GM18861 (cell line): ENCODE results near the gene RBMS1.
"Not testable (repeated sequence)": the region's sequence is repeated elsewhere in the genome, so short reads cannot be mapped to it uniquely, and the experiment has no call there.

Experiments used
- ATAC-seq: cut with Tn5 transposase; IDR thresholded peaks from one replicate; pipeline ENCODE4 v1.9.1; 2021; ENCODE audit not compliant: unreplicated experiment

The RBMS1 gene

GRCh38 chr2:160472839-160473251, 20.8 kb downstream of the RBMS1 start:
- no peak for ATAC-seq

GRCh38 chr2:160471950-160472349, 21.7 kb downstream of the RBMS1 start:
- no peak for ATAC-seq

GRCh38 chr2:160469621-160470204, 23.9 kb downstream of the RBMS1 start:
- ATAC-seq = no peak

- ATAC-seq = no peak
Measured at GRCh38 chr2:160469164-160469563, 24.4 kb downstream of the RBMS1 start.

- ATAC-seq = no peak
Measured at GRCh38 chr2:160467086-160467485, 26.5 kb downstream of the RBMS1 start.

- no peak for ATAC-seq
Measured at GRCh38 chr2:160465406-160465805, 28.2 kb downstream of the RBMS1 start.

GRCh38 chr2:160465002-160465401, 28.6 kb downstream of the RBMS1 start:
- ATAC-seq = no peak

- no peak for ATAC-seq
Measured at GRCh38 chr2:160464017-160464416, 29.6 kb downstream of the RBMS1 start.

GRCh38 chr2:160463245-160463644, 30.4 kb downstream of the RBMS1 start:
- no peak for ATAC-seq

GRCh38 chr2:160460333-160460731, 33.3 kb downstream of the RBMS1 start:
- ATAC-seq = no peak

- no peak for ATAC-seq
Measured at GRCh38 chr2:160459538-160460332, 33.9 kb downstream of the RBMS1 start.

- ATAC-seq = no peak
Measured at GRCh38 chr2:160458718-160459453, 34.7 kb downstream of the RBMS1 start.

GRCh38 chr2:160457588-160457987, 36.0 kb downstream of the RBMS1 start:
- ATAC-seq = no peak

GRCh38 chr2:160454070-160454797, 39.4 kb downstream of the RBMS1 start:
- ATAC-seq = no peak

GRCh38 chr2:160453111-160453820, 40.3 kb downstream of the RBMS1 start:
- ATAC-seq = no peak

- ATAC-seq = no peak
Measured at GRCh38 chr2:160450486-160450885, 43.1 kb downstream of the RBMS1 start.

GRCh38 chr2:160448821-160449220, 44.8 kb downstream of the RBMS1 start:
- ATAC-seq = not testable (repeated sequence)

- ATAC-seq = no peak
Measured at GRCh38 chr2:160445673-160446072, 47.9 kb downstream of the RBMS1 start.

- ATAC-seq = no peak
Measured at GRCh38 chr2:160442603-160443002, 51.0 kb downstream of the RBMS1 start.

- ATAC-seq = no peak
Measured at GRCh38 chr2:160440888-160441287, 52.7 kb downstream of the RBMS1 start.

GRCh38 chr2:160439038-160439437, 54.6 kb downstream of the RBMS1 start:
- ATAC-seq = not testable (repeated sequence)
